Measurements from ENCODE around the gene AP1S1.

The AP1S1 gene

GRCh38 chr7:101205901-101206664, 51.8 kb downstream of the AP1S1 start:
- H3K9me3 ChIP-seq (ENCODE audit: insufficient read depth, low read length, severe bottlenecking) = no peaks in the 10 kb centered on the region
- TF ChIP-seq, protein P1, sequence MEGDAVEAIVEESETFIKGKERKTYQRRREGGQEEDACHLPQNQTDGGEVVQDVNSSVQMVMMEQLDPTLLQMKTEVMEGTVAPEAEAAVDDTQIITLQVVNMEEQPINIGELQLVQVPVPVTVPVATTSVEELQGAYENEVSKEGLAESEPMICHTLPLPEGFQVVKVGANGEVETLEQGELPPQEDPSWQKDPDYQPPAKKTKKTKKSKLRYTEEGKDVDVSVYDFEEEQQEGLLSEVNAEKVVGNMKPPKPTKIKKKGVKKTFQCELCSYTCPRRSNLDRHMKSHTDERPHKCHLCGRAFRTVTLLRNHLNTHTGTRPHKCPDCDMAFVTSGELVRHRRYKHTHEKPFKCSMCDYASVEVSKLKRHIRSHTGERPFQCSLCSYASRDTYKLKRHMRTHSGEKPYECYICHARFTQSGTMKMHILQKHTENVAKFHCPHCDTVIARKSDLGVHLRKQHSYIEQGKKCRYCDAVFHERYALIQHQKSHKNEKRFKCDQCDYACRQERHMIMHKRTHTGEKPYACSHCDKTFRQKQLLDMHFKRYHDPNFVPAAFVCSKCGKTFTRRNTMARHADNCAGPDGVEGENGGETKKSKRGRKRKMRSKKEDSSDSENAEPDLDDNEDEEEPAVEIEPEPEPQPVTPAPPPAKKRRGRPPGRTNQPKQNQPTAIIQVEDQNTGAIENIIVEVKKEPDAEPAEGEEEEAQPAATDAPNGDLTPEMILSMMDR (IDR thresholded peaks at IDR 0.05; ENCODE audit: borderline replicate concordance, extremely low read depth, low read length, poor library complexity, severe bottlenecking) = no peak
- TF ChIP-seq EZH2 (IDR thresholded peaks at IDR 0.05; ENCODE audit: borderline replicate concordance, low read depth, low read length, severe bottlenecking) = no peak
- no peaks in the 10 kb centered on the region for H4K20me1 ChIP-seq (ENCODE audit: insufficient read depth, low read length)
- no peak overlapping the region for H3K9ac ChIP-seq (ENCODE audit: low read depth, low read length)
- H3K27me3 ChIP-seq (ENCODE audit: insufficient read depth, low read length, poor library complexity) = no peaks in the 10 kb centered on the region
- no peak for ATAC-seq (ENCODE audit: insufficient read depth, low read depth)
- no peak overlapping the region for H3K4me3 ChIP-seq (ENCODE audit: low read depth in 1 of 2, low read length in 2 of 2)
- H3K27ac ChIP-seq (ENCODE audit: low read length) = no peak overlapping the region
- H3K4me2 ChIP-seq (ENCODE audit: insufficient read depth, low read length) = no peak overlapping the region
- no peak for DNase-seq
- no peaks in the 10 kb centered on the region for H3K4me1 ChIP-seq (ENCODE audit: insufficient read depth, low read length)
- no peaks in the 10 kb centered on the region for H3K79me2 ChIP-seq (ENCODE audit: insufficient read depth, low read length)
- H2AFZ ChIP-seq (ENCODE audit: low read depth, low read length) = no peak overlapping the region
- 0 out of 2 replicates have a peak, but pooled peaks cover 8% of the 10 kb centered on the region for H3K36me3 ChIP-seq (ENCODE audit: insufficient read depth, low read length)

DNA sequence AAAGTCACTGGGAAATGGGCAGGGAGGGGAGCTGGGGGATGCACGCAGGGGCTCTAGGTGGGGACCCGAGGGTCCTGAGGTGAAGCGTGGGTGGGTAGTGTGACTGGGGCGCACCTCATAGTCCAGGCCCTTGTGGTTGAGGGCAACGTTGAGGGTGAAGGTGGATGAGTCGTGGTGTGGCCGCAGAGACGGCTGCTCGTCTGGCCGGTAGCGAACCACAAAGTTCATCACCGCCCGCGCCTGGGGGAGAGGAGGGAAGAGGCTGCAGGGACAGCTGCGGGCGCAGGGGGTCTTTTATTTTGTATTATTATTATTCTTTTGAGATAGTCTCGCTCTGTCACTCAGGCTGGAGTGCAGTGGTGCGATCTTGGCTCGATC, 52.4 kb downstream of the AP1S1 start:
- Histone ChIP-seq H3K27me3 (ENCODE audit: insufficient read depth, low read length, poor library complexity) (no peaks in the 10 kb centered on the region), H3K27ac (ENCODE audit: low read length) (no peak overlapping the region), H3K9ac (ENCODE audit: low read depth, low read length) (no peak overlapping the region), H3K4me2 (ENCODE audit: insufficient read depth, low read length) (no peak overlapping the region), H2AFZ (ENCODE audit: low read depth, low read length) (no peak overlapping the region), H4K20me1 (ENCODE audit: insufficient read depth, low read length) (no peaks in the 10 kb centered on the region), H3K4me1 (ENCODE audit: insufficient read depth, low read length) (no peaks in the 10 kb centered on the region), H3K4me3 (ENCODE audit: low read depth in 1 of 2, low read length in 2 of 2) (no peak overlapping the region), H3K36me3 (ENCODE audit: insufficient read depth, low read length) (peaks cover 13% of the 10 kb centered on the region), H3K9me3 (ENCODE audit: insufficient read depth, low read length, severe bottlenecking) (no peaks in the 10 kb centered on the region), H3K79me2 (ENCODE audit: insufficient read depth, low read length) (no peaks in the 10 kb centered on the region)
- TF ChIP-seq, protein P1 (IDR thresholded peaks at IDR 0.05; ENCODE audit: borderline replicate concordance, extremely low read depth, low read length, poor library complexity, severe bottlenecking) = no peak
- TF ChIP-seq EZH2 (IDR thresholded peaks at IDR 0.05; ENCODE audit: borderline replicate concordance, low read depth, low read length, severe bottlenecking) = no peak
- DNase-seq (no peak), ATAC-seq (ENCODE audit: insufficient read depth, low read depth) (no peak)

GRCh38 chr7:101207459-101207858, 53.2 kb downstream of the AP1S1 start:
- no peak overlapping the region for H2AFZ ChIP-seq (ENCODE audit: low read depth, low read length)
- no peak for TF ChIP-seq EZH2 (IDR thresholded peaks at IDR 0.05; ENCODE audit: borderline replicate concordance, low read depth, low read length, severe bottlenecking)
- TF ChIP-seq, protein P1 (IDR thresholded peaks at IDR 0.05; ENCODE audit: borderline replicate concordance, extremely low read depth, low read length, poor library complexity, severe bottlenecking) = no peak
- H3K79me2 ChIP-seq (ENCODE audit: insufficient read depth, low read length) = no peaks in the 10 kb centered on the region
- DNase-seq = no peak
- H3K9me3 ChIP-seq (ENCODE audit: insufficient read depth, low read length, severe bottlenecking) = no peaks in the 10 kb centered on the region
- H3K4me3 ChIP-seq (ENCODE audit: low read depth in 1 of 2, low read length in 2 of 2) = no peak overlapping the region
- ATAC-seq (ENCODE audit: insufficient read depth, low read depth) = no peak
- no peak overlapping the region for H3K27ac ChIP-seq (ENCODE audit: low read length)
- H3K4me1 ChIP-seq (ENCODE audit: insufficient read depth, low read length) = no peaks in the 10 kb centered on the region
- no peak overlapping the region for H3K9ac ChIP-seq (ENCODE audit: low read depth, low read length)
- H3K4me2 ChIP-seq (ENCODE audit: insufficient read depth, low read length) = no peak overlapping the region
- no peaks in the 10 kb centered on the region for H3K27me3 ChIP-seq (ENCODE audit: insufficient read depth, low read length, poor library complexity)
- H3K36me3 ChIP-seq (ENCODE audit: insufficient read depth, low read length) = peaks cover 21% of the 10 kb centered on the region
- no peaks in the 10 kb centered on the region for H4K20me1 ChIP-seq (ENCODE audit: insufficient read depth, low read length)
